Loucy (cell line): ENCODE results near the gene PSMD12.
"Not testable (repeated sequence)": the region's sequence is repeated elsewhere in the genome, so short reads cannot be mapped to it uniquely, and the experiment has no call there.

Source experiments
- CTCF ChIP-seq: fragments of 200-600 bp; sonication (generic); conservative IDR thresholded peaks from 2 replicates; pipeline ENCODE4 v1.5.1; 2014; ENCODE audit warnings: mild to moderate bottlenecking, antibody characterized with exemption, low read length
- EZH2phosphoT487 ChIP-seq: fragments of 200-600 bp; IDR thresholded peaks from 2 replicates; pipeline ENCODE4 v1.6.1; 2018; ENCODE audit warnings: antibody characterized with exemption, mild to moderate bottlenecking, moderate library complexity, borderline replicate concordance

- not testable (repeated sequence) for TF ChIP-seq EZH2phosphoT487, CTCF
Measured at GRCh38 chr17:67305446-67306235, 60.7 kb downstream of the PSMD12 start.
